ENCODE data around the gene ZCCHC13.

The ZCCHC13 gene

GRCh38 chrX:74280759-74281158 lies 23.2 kb upstream of the ZCCHC13 start:
- Histone ChIP-seq H3K9ac (ENCODE audit: low read depth, low read length, poor library complexity, severe bottlenecking) (no peak overlapping the region), H3K9me3 (ENCODE audit: insufficient read depth, low read depth, low read length) (no peaks in the 10 kb centered on the region), H3F3A (ENCODE audit: low read depth) (no peaks in the 10 kb centered on the region), H2AFZ (ENCODE audit: low read length) (no peak overlapping the region), H3K79me2 (ENCODE audit: insufficient read depth, low read length) (peaks cover 31% of the 10 kb centered on the region), H4K20me1 (ENCODE audit: insufficient read depth, low read length, poor library complexity, severe bottlenecking) (peaks cover 6% of the 10 kb centered on the region), H3K4me1 (ENCODE audit: insufficient read depth, low read length, poor library complexity, severe bottlenecking) (peaks cover 4% of the 10 kb centered on the region), H3K36me3 (ENCODE audit: insufficient read depth, low read length) (peaks cover 54% of the 10 kb centered on the region; the same call in 1 of the 2 replicates), H3K27me3 (ENCODE audit: insufficient read depth, low read length, poor library complexity, severe bottlenecking) (no peaks in the 10 kb centered on the region), H3K4me3 (ENCODE audit: low read length, poor library complexity, severe bottlenecking) (no peak overlapping the region), H3K9me2 (replicated peaks; ENCODE audit: low read depth, low read length) (no peaks in the 10 kb centered on the region), H3K4me2 (ENCODE audit: low read depth, low read length, poor library complexity, severe bottlenecking) (no peak overlapping the region)
- TF ChIP-seq EZH2phosphoT487 (IDR thresholded peaks at IDR 0.05; ENCODE audit: borderline replicate concordance) (no peak), CTCF (conservative IDR thresholded peaks at IDR 0.05; ENCODE audit: low read length) (no peak)

- H4K20me1 ChIP-seq (ENCODE audit: insufficient read depth, low read length, poor library complexity, severe bottlenecking): peaks cover 28% of the 10 kb centered on the region
Observed at GRCh38 chrX:74284391-74284952, 19.5 kb upstream of the ZCCHC13 start.

GRCh38 chrX:74286950-74287740 lies 16.8 kb upstream of the ZCCHC13 start:
- Histone ChIP-seq H3K4me1 (ENCODE audit: insufficient read depth, low read length, poor library complexity, severe bottlenecking) (peaks cover 22% of the 10 kb centered on the region), H3K4me3 (ENCODE audit: low read length, poor library complexity, severe bottlenecking) (peak overlapping the region; percentile 21), H3K9me3 (ENCODE audit: insufficient read depth, low read depth, low read length) (no peaks in the 10 kb centered on the region), H3K27me3 (ENCODE audit: insufficient read depth, low read length, poor library complexity, severe bottlenecking) (no peaks in the 10 kb centered on the region), H3K9me2 (replicated peaks; ENCODE audit: low read depth, low read length) (no peaks in the 10 kb centered on the region), H3K9ac (ENCODE audit: low read depth, low read length, poor library complexity, severe bottlenecking) (no peak overlapping the region), H4K20me1 (ENCODE audit: insufficient read depth, low read length, poor library complexity, severe bottlenecking) (peaks cover 32% of the 10 kb centered on the region), H3F3A (ENCODE audit: low read depth) (no peaks in the 10 kb centered on the region), H3K4me2 (ENCODE audit: low read depth, low read length, poor library complexity, severe bottlenecking) (peak overlapping the region; percentile 71), H3K79me2 (ENCODE audit: insufficient read depth, low read length) (peaks cover 94% of the 10 kb centered on the region), H3K36me3 (ENCODE audit: insufficient read depth, low read length) (no peaks in the 10 kb centered on the region; the same call in 1 of the 2 replicates), H2AFZ (ENCODE audit: low read length) (no peak overlapping the region)
- TF ChIP-seq CTCF (conservative IDR thresholded peaks at IDR 0.05; ENCODE audit: low read length): no peak
- TF ChIP-seq EZH2phosphoT487 (IDR thresholded peaks at IDR 0.05; ENCODE audit: borderline replicate concordance): no peak

More at GRCh38 chrX:74284391-74284952, 19.5 kb upstream of the ZCCHC13 start:
- Histone ChIP-seq H3K79me2 (ENCODE audit: insufficient read depth, low read length) (peaks cover 68% of the 10 kb centered on the region), H3K9me2 (replicated peaks; ENCODE audit: low read depth, low read length) (no peaks in the 10 kb centered on the region), H2AFZ (ENCODE audit: low read length) (no peak overlapping the region), H3K4me1 (ENCODE audit: insufficient read depth, low read length, poor library complexity, severe bottlenecking) (peaks cover 22% of the 10 kb centered on the region), H3K36me3 (ENCODE audit: insufficient read depth, low read length) (peaks cover 25% of the 10 kb centered on the region; the same call in 1 of the 2 replicates), H3F3A (ENCODE audit: low read depth) (no peaks in the 10 kb centered on the region), H3K27me3 (ENCODE audit: insufficient read depth, low read length, poor library complexity, severe bottlenecking) (no peaks in the 10 kb centered on the region), H3K4me2 (ENCODE audit: low read depth, low read length, poor library complexity, severe bottlenecking) (peak overlapping the region; percentile 24), H3K9me3 (ENCODE audit: insufficient read depth, low read depth, low read length) (no peaks in the 10 kb centered on the region), H3K4me3 (ENCODE audit: low read length, poor library complexity, severe bottlenecking) (no peak overlapping the region), H3K9ac (ENCODE audit: low read depth, low read length, poor library complexity, severe bottlenecking) (no peak overlapping the region)
- TF ChIP-seq EZH2phosphoT487 (IDR thresholded peaks at IDR 0.05; ENCODE audit: borderline replicate concordance) (no peak), CTCF (conservative IDR thresholded peaks at IDR 0.05; ENCODE audit: low read length) (no peak)

Measured in Loucy (cell line).